HG03060 (cell line): ENCODE data around the gene COL27A1.

Source experiments
- ATAC-seq: cut with Tn5 transposase; IDR thresholded peaks from one replicate; pipeline ENCODE4 v1.9.1; 2021; ENCODE audit warnings: low read depth, moderate number of reproducible peaks; ENCODE audit not compliant: unreplicated experiment

Gene COL27A1

GRCh38 chr9:114141553-114142402, 13.6 kb upstream of the COL27A1 start:
- no peak for ATAC-seq

GRCh38 chr9:114143234-114143633, 12.1 kb upstream of the COL27A1 start:
- no peak for ATAC-seq

- no peak for ATAC-seq
These were observed 8.6 kb upstream of the COL27A1 start for GRCh38 chr9:114146735-114147134.

GRCh38 chr9:114149181-114149580, 6.2 kb upstream of the COL27A1 start:
- ATAC-seq, result no peak

GRCh38 chr9:114149765-114150340, 5.5 kb upstream of the COL27A1 start:
- ATAC-seq, result no peak

GRCh38 chr9:114150608-114151007, 4.7 kb upstream of the COL27A1 start:
- no peak for ATAC-seq

GRCh38 chr9:114151426-114151956, 3.8 kb upstream of the COL27A1 start:
- no peak for ATAC-seq

GRCh38 chr9:114153761-114154599, 1.4 kb upstream of the COL27A1 start:
- ATAC-seq, result no peak

- ATAC-seq, result no peak
These were observed 686 bp upstream of the COL27A1 start for GRCh38 chr9:114154600-114155102.

- ATAC-seq, result no peak
These were observed 789 bp downstream of the COL27A1 start for GRCh38 chr9:114155995-114156656.

- ATAC-seq, result no peak
These were observed 1.5 kb downstream of the COL27A1 start for GRCh38 chr9:114156657-114157421.

- ATAC-seq, result no peak
These were observed 2.3 kb downstream of the COL27A1 start for GRCh38 chr9:114157516-114158176.

GRCh38 chr9:114158482-114159130, 3.3 kb downstream of the COL27A1 start:
- no peak for ATAC-seq

GRCh38 chr9:114159691-114160090, 4.4 kb downstream of the COL27A1 start:
- ATAC-seq, result no peak

GRCh38 chr9:114161513-114161912, 6.2 kb downstream of the COL27A1 start:
- no peak for ATAC-seq

- ATAC-seq, result no peak
These were observed 8.2 kb downstream of the COL27A1 start for GRCh38 chr9:114163517-114163951.

- no peak for ATAC-seq
These were observed 9.0 kb downstream of the COL27A1 start for GRCh38 chr9:114164191-114164794.
